Measurements from ENCODE around the gene RNF150. TPM values are rescaled to one million over a fixed set of nuclear protein-coding genes. Genes with fewer than 3 reads are reported as not detected.

Gene RNF150
- total and polyA plus RNA-seq, 2 of the 8 experiments (the other 6 are each of a cell fraction or from before 2014, with no cell fraction given), result 3.4 to 4.8 TPM

DNA sequence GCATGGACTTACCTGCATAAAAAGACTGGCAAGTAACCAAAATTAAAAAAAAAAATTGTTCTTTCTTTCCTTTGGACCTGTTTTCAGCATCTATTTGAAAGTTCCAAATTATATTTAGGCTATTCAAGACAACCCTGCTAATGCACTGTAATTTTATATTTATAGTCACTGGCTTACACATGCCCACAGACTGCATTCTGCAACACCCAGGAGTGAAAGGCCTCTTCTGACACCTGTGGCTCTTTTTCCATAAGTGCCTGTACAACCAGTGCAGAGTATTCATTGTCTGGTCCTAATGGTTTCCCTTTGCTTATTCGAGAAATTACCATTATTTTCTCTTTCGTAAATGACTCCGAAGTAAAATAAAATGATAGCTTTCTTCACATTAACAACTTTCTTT is 143.3 kb downstream of the RNF150 start:
- no peak overlapping the region for H4K8ac ChIP-seq (ENCODE audit: extremely low read depth, insufficient read depth, low read length)
- TF ChIP-seq PHF8 (conservative IDR thresholded peaks at IDR 0.05; ENCODE audit: low read depth, low read length) (no peak), ATF2 (IDR thresholded peaks at IDR 0.05; ENCODE audit: low read length) (no peak), SUZ12 (IDR thresholded peaks at IDR 0.05; ENCODE audit: low read length) (no peak)
- CTCF ChIA-PET (ENCODE audit: partially characterized antibody), result no interaction called here
- H3K9ac ChIP-seq (replicated peaks in 1 of 4; ENCODE audit: extremely low read depth in 1 of 4, low read depth in 3 of 4, low read length in 3 of 4), result no peak overlapping the region
- POLR2A ChIA-PET (ENCODE audit: partially characterized antibody), result no interaction called here
- no peak overlapping the region for H3K27ac ChIP-seq (ENCODE audit: low read depth, low read length)
- no peak overlapping the region for H2BK120ac ChIP-seq (replicated peaks; ENCODE audit: low read depth, low read length)
- no peaks in the 10 kb centered on the region for H3K4me1 ChIP-seq (replicated peaks in 1 of 4; ENCODE audit: control insufficient read depth in 3 of 4, insufficient read depth in 4 of 4, low read length in 3 of 4)
- H3K4me2 ChIP-seq (ENCODE audit: insufficient read depth in 1 of 2, low read depth in 2 of 2, low read length in 2 of 2), result no peak overlapping the region
- H3K36me3 ChIP-seq (ENCODE audit: control insufficient read depth in 2 of 4, insufficient read depth in 4 of 4, low read length in 3 of 4), result no peaks in the 10 kb centered on the region
- 91 to 100% methylated on average over 2 to 3 of the region's 3 CpGs for WGBS, 2 experiments (ENCODE audit: extremely low coverage in 1 of 2, insufficient coverage in 1 of 2, insufficient read length in 1 of 2, insufficient replicate concordance in 2 of 2, low coverage in 1 of 2, low lambda C conversion rate in 2 of 2, missing lambda C conversion rate in 1 of 2)
- H3K9me3 ChIP-seq (ENCODE audit: insufficient read depth in 2 of 2, low read depth in 1 of 2, low read length in 1 of 2), result no peaks in the 10 kb centered on the region
- no peak overlapping the region for H3K23ac ChIP-seq (ENCODE audit: insufficient read length)
- FAIRE-seq, result no peak
- H3K23me2 ChIP-seq (ENCODE audit: low read depth, low read length), result no peaks in the 10 kb centered on the region
- H4K5ac ChIP-seq (ENCODE audit: insufficient read length, low read depth, low read length), result no peak overlapping the region
- H2AK5ac ChIP-seq (ENCODE audit: low read depth, low read length), result no peak overlapping the region
- no peak overlapping the region for H2AFZ ChIP-seq (ENCODE audit: low read length)
- H3K4ac ChIP-seq (replicated peaks; ENCODE audit: insufficient read length, low read depth, low read length), result no peak overlapping the region
- H2BK5ac ChIP-seq (ENCODE audit: low read depth, low read length), result no peak overlapping the region
- H3K27me3 ChIP-seq (replicated peaks in 1 of 4; ENCODE audit: control insufficient read depth in 3 of 4, extremely low read depth in 1 of 4, insufficient read depth in 3 of 4, low read length in 3 of 4), result no peaks in the 10 kb centered on the region
- H3K18ac ChIP-seq (ENCODE audit: extremely low read depth, low read length), result no peak overlapping the region
- H4K91ac ChIP-seq (replicated peaks; ENCODE audit: insufficient read length, low read length), result no peak overlapping the region
- no peak overlapping the region for H3K14ac ChIP-seq (ENCODE audit: insufficient read length)
- no peak overlapping the region for H2BK20ac ChIP-seq (ENCODE audit: low read length)
- H3K79me1 ChIP-seq (ENCODE audit: low read depth, low read length), result no peaks in the 10 kb centered on the region
- H4K20me1 ChIP-seq (replicated peaks in 1 of 2; ENCODE audit: control insufficient read depth in 1 of 2, insufficient read depth in 2 of 2, low read length in 2 of 2), result no peaks in the 10 kb centered on the region
- DNase-seq (ENCODE audit: low read depth in 1 of 2, low spot score in 2 of 2), result no peak
- no peak overlapping the region for H3K56ac ChIP-seq (replicated peaks; ENCODE audit: insufficient read length, low read depth, low read length)
- H2BK15ac ChIP-seq (ENCODE audit: low read length), result no peak overlapping the region
- no peak overlapping the region for H3K4me3 ChIP-seq (ENCODE audit: extremely low read depth in 1 of 4, insufficient read depth in 2 of 4, low read depth in 3 of 4, low read length in 4 of 4)
- H3K79me2 ChIP-seq (ENCODE audit: control insufficient read depth in 1 of 2, insufficient read depth in 2 of 2, low read length in 2 of 2), result no peaks in the 10 kb centered on the region; a peak in 1 of 4 replicates
- H2BK12ac ChIP-seq (ENCODE audit: low read depth, low read length), result no peak overlapping the region

All from H1 (cell line).